ENCODE data around the gene SPATS2L.

Gene SPATS2L

DNA sequence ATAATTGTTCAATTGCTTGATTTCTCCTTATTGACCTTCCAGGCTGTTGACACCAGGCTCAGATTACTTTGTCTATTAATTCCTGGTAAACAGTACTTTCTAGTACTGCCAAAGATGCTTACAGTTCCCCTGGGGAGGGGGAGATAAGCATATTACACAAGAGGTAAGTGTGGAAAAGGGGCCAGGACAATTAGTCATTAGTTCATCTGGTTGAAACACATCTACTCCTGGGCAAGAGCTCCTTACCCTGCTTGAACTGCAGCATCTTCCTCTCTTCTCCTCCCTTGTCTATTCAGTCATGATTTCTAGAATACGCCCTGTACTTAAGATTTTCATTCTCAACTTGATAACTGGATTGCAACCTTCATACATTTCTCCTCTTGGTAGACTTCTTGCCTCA, 10.4 kb upstream of the SPATS2L start:
- DNase-seq (ENCODE audit: low spot score), result no peak

DNA sequence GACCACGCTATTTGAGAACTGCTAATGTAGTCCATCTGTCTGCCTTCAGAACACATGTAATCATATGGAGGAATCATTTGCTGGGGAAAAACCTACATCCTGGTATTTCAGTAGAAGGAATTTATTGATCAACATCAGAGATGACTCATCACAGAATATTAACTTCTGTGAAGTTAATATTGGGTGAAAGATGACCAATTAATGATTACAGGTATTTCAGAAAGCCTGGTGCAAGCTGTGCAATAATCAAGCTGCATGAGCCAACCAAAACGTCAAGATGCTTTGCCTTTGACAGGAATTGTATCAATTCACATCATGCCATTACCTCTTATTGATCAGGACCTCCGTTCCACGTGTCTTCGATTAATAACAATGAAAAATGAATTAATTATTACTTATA, 9.4 kb upstream of the SPATS2L start:
- DNase-seq (ENCODE audit: low spot score), result no peak

DNA sequence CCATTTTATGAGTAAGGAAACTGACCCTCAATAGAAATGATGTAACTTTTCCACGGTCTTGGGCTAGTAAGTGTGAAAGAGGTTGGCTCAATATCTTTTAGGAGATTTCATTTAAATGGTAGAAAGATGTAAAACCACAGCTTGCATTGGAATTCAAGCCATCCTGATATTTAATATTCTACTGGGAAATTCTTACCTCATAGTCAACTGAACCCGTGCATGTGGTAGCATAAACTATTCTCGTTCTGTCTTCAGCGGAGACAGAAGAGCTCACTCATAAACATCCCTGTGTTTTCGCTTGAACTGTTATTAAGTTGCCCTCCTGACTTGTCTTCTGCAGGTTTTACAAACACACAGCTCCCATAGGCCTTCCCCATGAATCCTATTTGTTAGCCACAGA, 8.5 kb upstream of the SPATS2L start:
- DNase-seq (ENCODE audit: low spot score), result no peak

DNA sequence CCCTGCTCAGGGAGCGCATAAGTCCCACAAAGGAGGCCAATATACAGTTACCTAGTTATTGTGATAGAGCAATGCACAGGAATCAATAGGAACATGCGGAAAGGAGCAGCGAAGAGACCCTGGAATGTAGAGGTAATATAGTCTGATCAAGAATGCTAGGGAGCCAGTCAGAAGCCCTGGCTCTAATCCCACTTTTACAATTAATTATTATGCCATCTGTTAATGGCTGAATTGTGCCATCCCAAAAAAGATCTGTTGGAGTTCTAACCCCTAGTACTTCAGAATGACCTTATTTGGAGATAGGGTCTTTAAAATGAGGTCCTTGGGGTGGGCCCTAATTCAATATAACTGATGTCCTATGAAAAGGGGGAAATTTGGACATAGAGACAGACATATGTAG, 7.7 kb upstream of the SPATS2L start:
- DNase-seq (ENCODE audit: low spot score), result no peak

DNA sequence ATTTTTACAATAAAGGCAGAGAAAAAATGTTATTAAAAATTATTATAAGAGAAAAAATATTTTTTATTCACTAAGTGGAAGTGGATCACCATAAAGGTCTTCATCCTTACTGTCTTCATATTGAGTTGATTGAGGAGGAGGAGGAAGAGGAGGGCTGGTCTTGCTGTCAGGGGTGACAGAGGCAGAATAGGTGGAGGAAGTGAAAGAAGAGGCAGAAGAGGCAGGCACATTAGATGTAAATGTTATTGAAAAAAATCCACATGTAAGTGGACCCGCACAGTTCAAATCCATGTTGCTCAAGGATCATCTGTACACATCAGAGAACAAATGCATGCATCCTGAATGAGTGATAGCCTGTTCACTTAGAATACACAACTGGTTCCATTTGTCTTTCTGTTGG, 6.4 kb upstream of the SPATS2L start:
- no peak for DNase-seq (ENCODE audit: low spot score)

DNA sequence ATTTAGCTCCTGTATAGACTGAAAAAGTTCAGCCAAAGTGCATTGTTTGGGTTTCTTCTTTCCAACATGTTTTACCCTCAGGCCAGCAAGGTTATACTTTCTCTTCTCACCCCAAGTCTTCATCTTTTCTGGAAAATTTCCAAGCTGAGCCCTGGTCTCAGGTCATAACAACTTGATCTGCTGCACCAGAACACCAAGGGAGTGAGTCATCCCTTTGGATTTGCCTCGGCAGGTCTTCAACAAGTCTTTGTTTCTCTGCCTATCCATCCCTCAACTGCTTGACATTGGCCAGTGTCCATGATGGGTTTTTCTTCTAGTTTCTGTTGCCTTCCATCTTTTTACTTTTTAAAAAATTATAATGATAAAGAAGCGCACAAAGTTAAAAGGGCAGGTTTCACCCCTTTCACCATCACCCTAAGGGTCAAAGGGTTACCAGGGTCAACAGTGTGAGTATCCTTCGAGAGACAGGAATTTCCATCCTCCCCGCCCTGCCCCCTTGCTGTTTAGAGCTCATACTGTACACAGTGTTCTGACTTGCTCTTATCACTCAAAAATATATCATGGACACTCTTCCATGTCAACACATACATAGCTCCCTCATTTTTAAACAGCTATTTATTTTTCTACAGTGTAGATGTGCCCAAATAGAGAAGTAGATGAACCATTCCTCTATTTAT, 5.7 kb upstream of the SPATS2L start:
- DNase-seq (ENCODE audit: low spot score), result no peak

DNA sequence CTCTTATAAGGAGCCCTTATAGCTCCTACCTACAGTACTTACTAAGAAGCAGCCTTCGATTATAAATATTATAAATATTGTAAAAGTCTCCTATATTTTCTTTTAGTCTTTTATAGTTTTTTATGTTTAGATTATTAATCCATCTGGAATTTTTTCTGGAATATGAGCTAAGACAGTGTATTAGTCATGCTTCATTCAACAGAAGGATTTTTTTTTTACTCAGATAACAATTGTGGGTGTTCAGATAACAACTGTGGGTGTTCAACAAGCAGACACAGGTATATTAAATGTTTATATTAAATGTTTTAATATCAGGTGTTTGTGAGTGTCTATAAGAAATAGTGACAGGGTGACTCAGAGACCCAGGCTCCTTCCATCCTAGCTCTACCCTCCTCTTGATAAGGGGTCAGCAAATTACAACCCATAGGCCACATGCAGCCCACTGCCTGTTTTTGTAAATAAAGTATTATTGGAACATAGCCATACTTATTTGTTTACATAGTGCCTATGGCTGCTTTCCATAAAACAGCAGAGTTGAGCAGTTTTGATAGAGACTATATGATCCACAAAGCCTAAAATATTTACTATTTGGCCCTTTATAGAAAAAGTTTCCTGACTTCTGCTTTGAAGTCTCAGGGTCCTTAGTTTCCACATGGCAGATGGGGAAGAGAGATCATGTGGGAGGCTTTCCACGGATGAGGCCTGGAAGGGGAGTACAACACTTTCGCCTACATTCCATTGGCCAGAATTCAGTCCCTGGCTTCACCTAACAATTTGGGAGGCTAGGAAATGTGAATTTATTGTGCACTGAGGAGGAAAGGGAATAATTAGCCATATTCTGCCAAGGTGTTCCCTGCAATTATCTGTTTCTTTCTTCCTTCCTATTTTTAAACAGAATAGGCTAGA, 4.3 kb upstream of the SPATS2L start:
- DNase-seq (ENCODE audit: low spot score), result no peak

DNA sequence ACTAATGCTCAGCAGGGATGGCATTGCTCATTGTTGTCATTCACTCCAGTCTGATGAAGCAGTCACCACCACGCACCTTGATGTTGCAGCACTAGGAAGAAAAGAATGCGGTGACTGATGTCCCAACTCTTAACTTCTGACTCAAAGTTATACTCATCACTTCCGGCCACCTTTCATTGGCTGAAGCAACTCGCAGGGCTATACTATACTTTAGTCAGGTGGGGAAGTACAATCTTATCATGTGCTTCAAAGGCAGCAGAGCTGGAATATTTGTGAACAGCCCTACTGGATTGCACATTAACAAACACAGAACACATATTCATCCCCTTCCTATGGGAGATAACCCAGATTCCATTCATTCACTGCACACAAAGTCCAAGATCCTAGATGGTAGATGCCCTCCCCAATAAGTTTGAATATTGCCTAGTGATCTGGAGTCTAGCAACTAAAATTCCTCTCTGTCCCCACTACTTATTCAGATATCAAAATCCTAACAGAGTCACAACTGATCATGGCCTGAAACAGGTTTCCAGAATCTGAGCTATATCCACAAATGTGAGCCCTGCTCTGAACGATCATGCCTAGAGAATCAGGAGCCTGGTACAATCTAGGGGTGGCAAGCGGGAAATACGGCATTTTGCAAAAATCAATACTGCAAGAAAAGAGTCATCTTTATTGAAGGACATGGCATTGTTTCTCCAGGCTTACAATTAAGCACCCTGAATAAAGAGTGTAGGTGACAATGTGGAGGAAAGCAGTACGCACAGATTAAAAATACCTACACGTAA, 3.4 kb upstream of the SPATS2L start:
- DNase-seq (ENCODE audit: low spot score), result no peak

DNA sequence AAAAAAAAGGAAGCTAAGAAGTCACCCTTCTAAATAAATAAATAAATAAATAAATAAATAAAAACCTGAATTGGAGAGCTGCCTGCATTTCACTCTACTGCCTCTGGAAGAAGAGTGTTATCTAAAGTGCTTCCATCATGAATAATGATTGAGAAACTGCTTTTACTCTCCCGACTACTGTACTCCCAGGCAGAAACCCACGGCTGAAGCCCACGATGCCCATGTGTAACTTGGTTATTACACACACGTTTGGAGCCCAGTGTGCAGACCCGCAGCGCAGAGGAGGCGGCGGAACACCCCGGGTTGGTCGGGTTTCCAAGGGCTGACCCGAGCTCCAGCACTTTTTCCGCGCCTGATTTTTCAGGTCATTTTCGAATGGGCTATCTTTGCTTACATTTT, 697 bp upstream of the SPATS2L start:
- peak; percentile 76 for DNase-seq (ENCODE audit: low spot score)

DNA sequence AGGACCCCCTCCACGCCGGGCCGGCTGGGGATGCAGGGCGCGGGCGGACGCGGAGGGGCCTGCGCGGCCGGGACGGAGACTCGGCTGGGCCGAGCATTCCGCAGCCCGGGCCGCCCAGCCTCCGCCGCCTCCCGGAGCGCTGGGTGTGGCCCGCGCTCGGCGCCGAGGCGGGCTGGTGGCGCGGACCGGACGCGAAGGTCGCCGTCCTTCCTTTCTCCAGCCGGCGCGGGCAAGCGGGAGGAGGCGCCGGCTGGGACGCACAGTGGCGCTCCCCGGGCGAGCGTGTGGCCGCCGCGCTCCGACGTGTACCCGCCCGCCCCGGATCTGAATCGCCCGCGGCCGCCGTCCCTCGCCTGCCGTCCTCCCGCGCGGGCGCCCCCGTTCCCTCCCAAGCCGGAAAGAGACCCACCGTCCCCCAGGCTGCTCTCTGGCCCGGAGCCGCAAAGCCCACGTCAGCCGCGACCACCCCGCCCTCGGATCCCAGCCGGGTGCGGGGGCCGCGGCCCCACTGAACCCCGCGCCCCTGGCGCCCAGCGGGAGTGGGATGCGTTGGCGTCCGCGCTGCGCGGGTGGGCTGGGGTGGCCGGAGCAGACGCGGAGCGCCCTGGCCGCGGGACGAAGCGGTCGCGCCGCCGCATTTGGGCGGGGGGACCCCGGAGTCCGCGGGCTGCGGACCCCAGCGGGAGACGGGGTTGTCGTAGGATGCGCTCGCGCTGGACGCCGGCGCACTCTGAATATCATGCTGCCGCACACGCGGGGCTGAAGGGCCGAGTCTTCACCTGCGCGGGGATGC, 634 bp downstream of the SPATS2L start:
- DNase-seq (ENCODE audit: low spot score), result peak; percentile 72

DNA sequence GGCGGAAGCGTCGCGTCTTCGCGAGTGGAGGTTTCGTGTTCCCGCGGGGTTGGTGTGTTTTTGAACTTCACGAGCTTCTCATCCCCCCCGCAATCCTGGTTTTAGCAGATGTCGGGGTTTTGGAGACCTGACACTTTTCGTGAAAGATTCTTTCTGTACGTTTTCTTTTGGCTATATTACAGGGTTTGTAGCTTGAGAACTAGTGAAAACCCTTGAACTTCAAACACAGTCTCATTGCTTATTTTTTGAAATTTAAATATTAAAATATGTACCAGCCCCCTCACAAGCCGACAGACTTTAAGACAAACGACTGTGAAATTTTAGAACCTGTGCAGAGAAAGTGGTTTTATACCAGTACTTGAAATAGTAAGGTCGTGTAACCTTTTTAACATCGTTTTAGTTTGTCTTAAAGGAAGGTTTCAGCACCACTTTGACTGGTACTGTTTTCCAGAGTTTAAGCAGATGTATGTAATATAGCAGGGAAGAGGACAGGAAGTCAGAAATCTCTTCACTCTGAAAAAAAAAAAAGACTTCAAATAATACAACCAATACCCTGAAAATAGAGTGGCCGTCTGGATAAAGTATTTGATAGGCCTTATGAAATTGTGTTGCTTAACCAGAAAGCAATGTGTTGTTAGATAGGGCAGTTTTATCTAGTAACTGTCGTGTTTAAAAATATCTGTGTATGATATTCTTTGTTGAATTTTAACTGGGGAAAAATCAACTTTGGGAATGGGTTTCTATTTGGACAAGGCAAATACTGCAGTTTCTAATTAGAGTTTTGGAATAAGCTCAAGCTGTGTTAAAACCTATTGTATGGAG, 1.4 kb downstream of the SPATS2L start:
- no peak for DNase-seq (ENCODE audit: low spot score)

DNA sequence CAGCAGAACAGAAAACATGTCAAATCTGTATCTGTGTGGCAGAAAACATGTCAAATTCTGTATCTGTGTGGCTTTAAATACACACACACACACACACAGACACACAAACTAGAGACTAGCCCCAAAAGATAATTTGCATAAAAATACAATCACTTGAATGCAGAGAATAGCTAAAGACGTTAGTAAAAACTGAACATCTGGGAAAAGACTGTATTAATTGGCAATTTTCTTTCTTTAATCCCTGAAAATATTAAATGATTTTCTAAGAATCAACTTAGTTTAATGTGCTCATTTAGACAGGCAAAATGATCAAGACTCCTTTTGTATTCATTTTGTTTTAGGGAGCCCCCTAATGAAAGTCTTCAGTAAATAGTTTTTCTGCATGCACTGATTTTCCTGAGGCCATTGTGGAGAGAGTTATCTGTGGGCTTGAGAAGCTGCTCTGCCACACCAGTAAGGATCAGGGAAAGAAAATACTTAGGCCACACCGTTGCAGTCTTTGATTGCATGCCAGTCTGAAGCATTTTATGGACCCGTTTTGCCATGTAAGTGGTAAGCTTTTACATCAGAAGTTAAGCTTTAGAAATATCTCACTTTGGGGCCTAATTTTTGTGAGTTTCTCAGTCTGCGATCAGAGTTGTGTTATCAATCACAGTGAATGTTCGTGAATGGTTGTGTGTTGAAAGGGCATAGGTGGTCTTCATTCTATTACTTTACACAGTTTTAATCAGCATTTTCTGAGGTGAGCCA, 2.2 kb downstream of the SPATS2L start:
- DNase-seq (ENCODE audit: low spot score), result no peak

DNA sequence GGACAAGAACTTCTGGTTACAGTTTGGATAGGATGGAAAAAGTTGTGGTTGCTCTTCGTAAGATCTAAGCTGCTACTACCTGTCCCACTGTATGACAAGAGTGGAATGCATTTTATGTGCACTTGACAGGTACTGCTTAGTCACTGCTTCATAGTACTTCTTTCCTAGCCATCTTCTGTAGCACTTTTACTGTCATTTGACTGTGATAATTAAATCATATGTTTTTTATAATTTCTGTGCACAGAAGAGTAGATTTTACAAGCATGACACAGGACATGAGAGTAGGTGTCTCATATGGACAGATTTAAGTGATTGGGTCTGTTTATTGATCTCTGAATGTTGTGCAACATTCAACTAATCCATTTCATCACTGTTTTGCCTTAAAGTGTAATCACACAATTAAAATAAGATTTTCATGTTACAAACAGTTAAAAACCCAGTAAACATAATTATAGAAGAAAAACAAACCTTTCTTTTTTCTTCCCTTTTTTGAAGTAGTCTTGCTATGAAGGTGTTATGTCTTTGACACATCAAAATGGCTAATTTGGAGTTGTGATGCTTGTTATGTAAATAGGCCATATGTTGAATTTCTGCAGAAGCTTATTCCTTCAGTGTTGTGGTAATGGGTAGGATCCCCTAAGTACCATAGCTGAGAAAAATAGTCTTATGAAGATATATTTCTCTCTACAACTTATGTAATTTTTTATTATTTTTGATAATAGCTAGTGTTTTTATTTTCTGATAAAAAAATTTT, 3.0 kb downstream of the SPATS2L start:
- no peak for DNase-seq (ENCODE audit: low spot score)

DNA sequence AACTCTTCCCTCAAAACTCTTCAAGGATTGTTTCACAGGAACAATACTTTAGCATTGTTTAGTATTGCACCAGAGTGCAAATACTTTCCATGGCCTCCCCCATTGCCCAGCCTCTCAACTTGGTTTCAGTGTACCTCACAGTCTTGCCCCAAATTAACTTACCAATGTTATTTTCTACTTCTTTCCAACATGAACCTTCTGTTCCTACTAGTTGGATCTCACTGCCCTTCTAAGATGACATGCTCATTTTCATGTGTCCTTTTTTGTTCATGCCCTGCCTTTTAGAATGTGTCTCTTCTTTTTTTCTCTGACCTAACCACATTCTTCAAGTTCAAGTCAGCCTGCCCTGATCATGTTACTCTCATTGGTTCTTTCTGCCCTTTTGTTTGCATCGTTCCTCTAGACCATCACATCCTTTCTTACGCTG, 4.1 kb downstream of the SPATS2L start:
- no peak for DNase-seq (ENCODE audit: low spot score)

DNA sequence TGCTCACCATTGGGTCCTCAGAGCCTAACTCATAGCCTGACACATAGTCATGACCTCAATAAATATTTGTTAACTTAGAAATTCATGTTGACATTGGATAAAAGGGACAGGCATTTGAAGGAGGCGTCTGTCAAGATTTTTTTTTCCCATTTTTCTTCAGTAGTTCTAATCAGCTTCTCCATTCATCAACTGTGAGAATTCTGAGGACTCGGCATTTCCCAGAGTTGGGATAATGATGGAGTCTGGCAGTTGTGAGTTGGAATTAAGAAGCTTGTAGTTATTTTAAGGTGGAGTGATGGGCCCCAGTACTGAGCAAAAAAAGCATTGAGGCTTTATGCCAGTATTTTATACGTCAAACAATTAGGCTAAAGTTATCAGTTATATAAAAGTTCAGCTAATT, 4.6 kb downstream of the SPATS2L start:
- DNase-seq (ENCODE audit: low spot score), result no peak

DNA sequence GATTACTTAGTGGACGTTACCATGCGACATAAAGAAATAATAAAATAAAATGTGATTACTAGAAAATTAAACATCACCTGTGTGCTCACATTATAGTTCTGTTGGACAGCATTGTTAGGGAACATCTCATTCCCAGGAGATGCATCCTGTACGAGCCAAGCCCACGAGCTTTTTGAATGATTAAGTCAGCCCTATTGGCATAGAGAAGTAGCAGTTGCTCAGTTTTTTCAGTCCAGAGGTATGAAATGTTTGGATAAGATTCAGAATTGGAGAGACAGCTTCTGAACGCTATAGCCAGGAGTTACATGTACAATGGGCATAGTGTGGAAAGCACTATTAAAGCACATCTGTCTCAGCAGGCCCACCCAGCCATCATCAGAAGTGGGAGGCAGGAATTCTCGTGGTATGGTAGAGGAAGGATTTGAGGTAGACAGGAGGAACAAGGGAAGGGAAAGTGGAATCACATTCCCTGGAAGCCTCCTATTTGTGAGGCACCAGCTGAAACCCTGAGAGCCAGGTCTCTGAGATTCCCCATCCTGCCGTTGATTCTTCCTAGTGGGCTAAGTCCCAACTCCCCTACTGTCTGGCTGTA, 8.6 kb downstream of the SPATS2L start:
- no peak for DNase-seq (ENCODE audit: low spot score)

DNA sequence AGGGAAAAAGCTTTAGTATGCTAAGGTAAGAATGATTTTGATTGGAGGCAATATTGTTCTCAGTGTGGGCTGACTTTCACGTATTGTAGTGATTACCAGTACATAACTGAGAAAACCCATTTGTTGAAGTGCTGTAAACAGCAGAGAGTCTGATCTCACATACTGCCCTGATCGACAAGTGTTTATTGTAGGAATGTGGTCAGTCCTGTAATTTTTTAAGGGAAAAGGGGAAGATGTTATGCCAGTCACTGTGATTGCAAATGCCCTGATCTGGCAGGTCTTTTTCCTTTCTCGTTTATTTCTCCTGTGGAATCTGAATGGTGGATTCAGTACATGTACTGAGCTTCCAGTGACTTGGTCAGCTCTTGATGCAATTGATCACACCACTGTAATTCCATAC, 11.5 kb downstream of the SPATS2L start:
- no peak for DNase-seq (ENCODE audit: low spot score)

DNA sequence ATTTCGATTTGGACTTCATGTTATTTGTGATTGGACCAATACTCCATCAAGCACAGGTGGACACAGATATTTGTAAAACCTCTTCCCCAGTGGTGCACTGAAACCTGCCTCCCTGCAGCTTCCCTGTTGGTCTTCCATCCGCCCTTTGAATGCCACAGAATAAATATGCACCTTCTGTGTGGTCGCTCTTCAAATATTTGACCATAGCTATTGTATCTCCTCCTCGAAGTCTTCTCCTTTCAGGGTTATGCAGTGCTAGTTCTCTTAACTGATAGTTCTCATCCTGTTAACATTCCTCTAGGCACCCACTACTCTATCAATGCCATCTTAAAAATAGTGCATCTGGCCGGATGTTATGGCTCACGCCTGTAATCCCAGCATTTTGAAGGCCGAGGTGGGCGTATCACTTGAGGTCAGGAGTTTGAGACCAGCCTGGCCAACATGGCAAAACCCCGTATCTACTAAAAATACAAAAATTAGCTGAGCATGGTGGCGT, 12.5 kb downstream of the SPATS2L start:
- no peak for DNase-seq (ENCODE audit: low spot score)

All from left forelimb (tissue), 1 donor.